HT1080 (cell line): ENCODE measurements around the gene ZFP36L2. TPM values are rescaled to one million over a fixed set of nuclear protein-coding genes. Genes with fewer than 3 reads are reported as not detected.

Source experiments
- DNase-seq: peaks from one replicate; pipeline ENCODE4 v3.0.0-alpha.2; 2015; ENCODE audit warnings: low read depth
- total RNA-seq: library from RNA; depleted of rRNA; stranded (reverse); fragments of >200 nt; shearing (Covaris generic); gene quantifications from 2 replicates; pipeline ENCODE4 v1.2.3, GENCODE V29; 2014

The ZFP36L2 gene
- total RNA-seq, 1 experiment from 2014 or later: 3.6 TPM

GRCh38 chr2:43210467-43211303, 15.7 kb downstream of the ZFP36L2 start:
- no peak for DNase-seq

- DNase-seq: no peak
Measured at GRCh38 chr2:43210125-43210466, 16.3 kb downstream of the ZFP36L2 start.

GRCh38 chr2:43209204-43209717, 17.1 kb downstream of the ZFP36L2 start:
- DNase-seq: no peak

- DNase-seq: no peak
Measured at GRCh38 chr2:43207553-43208300, 18.7 kb downstream of the ZFP36L2 start.

GRCh38 chr2:43206602-43207001, 19.8 kb downstream of the ZFP36L2 start:
- no peak for DNase-seq

GRCh38 chr2:43203373-43203772, 23.0 kb downstream of the ZFP36L2 start:
- no peak for DNase-seq

GRCh38 chr2:43202289-43202688, 24.1 kb downstream of the ZFP36L2 start:
- no peak for DNase-seq

GRCh38 chr2:43201497-43201896, 24.9 kb downstream of the ZFP36L2 start:
- no peak for DNase-seq

GRCh38 chr2:43201016-43201415, 25.4 kb downstream of the ZFP36L2 start:
- no peak for DNase-seq

GRCh38 chr2:43199492-43200488, 26.6 kb downstream of the ZFP36L2 start:
- DNase-seq: peak; percentile 46

- DNase-seq: no peak
Measured at GRCh38 chr2:43198263-43198662, 28.1 kb downstream of the ZFP36L2 start.

- no peak for DNase-seq
Measured at GRCh38 chr2:43197588-43197896, 28.9 kb downstream of the ZFP36L2 start.

GRCh38 chr2:43196768-43197587, 29.4 kb downstream of the ZFP36L2 start:
- DNase-seq: no peak

- DNase-seq: no peak
Measured at GRCh38 chr2:43194121-43194869, 32.1 kb downstream of the ZFP36L2 start.

- DNase-seq: no peak
Measured at GRCh38 chr2:43193652-43194120, 32.7 kb downstream of the ZFP36L2 start.

- DNase-seq: no peak
Measured at GRCh38 chr2:43192744-43193651, 33.4 kb downstream of the ZFP36L2 start.

- peak; percentile 24 for DNase-seq
Measured at GRCh38 chr2:43191947-43192516, 34.4 kb downstream of the ZFP36L2 start.
